Large intestine (tissue), 3 donors: ENCODE measurements around the gene HSD17B8. TPM values are rescaled to one million over a fixed set of nuclear protein-coding genes. Genes with fewer than 3 reads are reported as not detected.

Experiments used
- DNase-seq, 2 donors: peaks; one replicate each; pipeline versions ENCODE4 v3.0.0 to v3.0.0-alpha.2; 2013
- H3K27ac ChIP-seq: one replicate; pipeline ENCODE4 v1.5.1; 2013; ENCODE audit warnings: low read length
- H3K27me3 ChIP-seq: 2 replicates; pipeline ENCODE4 v1.6.1; 2013; ENCODE audit warnings: low read length; ENCODE audit not compliant: control insufficient read depth, insufficient read depth
- H3K36me3 ChIP-seq: 2 replicates; pipeline ENCODE4 v1.6.1; 2013; ENCODE audit warnings: low read length; ENCODE audit not compliant: control insufficient read depth, insufficient read depth
- H3K4me1 ChIP-seq: one replicate; pipeline ENCODE4 v1.6.1; 2013; ENCODE audit warnings: low read length; ENCODE audit not compliant: control insufficient read depth, insufficient read depth
- H3K4me3 ChIP-seq: one replicate; pipeline ENCODE4 v1.5.1; 2013; ENCODE audit warnings: low read length
- H3K9me3 ChIP-seq: one replicate; pipeline ENCODE4 v1.6.1; 2013; ENCODE audit warnings: mild to moderate bottlenecking, low read depth, low read length, moderate library complexity; ENCODE audit not compliant: control insufficient read depth
- WGBS: methylation state at CpG from one replicate; pipeline ENCODE4 v1.1.5; 2013; ENCODE audit warnings: low lambda C conversion rate; ENCODE audit not compliant: insufficient coverage; 5-methylcytosine and 5-hydroxymethylcytosine counted together
- polyA plus RNA-seq: library from polyadenylated mRNA; unstranded; fragments of 120-200 nt; gene quantifications from one replicate; pipeline ENCODE4 v1.2.1, GENCODE V29; 2013

The HSD17B8 gene
- polyA plus RNA-seq, 1 donor: 35.9 TPM

DNA sequence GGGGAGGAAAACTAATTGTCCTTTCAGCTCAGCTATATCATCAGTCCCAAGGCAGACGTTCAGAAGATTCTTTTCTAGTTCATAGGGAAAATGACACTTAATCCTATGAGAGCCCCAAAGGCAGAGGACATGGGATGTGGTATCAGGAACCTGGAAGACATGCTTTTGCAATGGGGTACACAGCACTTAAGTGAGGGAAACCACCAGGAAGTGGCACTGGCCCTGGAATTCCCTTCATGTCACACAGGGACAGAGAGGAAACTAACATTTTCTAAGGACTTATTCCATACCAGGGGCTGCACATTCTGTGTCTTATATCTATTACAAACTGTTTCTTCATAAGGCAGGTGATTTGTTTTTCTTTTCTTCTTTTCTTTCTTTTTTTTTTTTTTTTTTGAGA, 39.0 kb downstream of the HSD17B8 start:
- no peaks in the 10 kb centered on the region for H3K36me3 ChIP-seq
- no peak for DNase-seq
- peaks cover 16% of the 10 kb centered on the region for H3K27me3 ChIP-seq
- no peaks in the 10 kb centered on the region for H3K9me3 ChIP-seq
- no CpG with 5 or more reads among the region's 1 CpG for WGBS
- no peak overlapping the region for H3K27ac ChIP-seq
- H3K4me3 ChIP-seq: no peak overlapping the region
- H3K4me1 ChIP-seq: peaks cover 6% of the 10 kb centered on the region

- WGBS: no CpG with 5 or more reads among the region's 28 CpGs
- DNase-seq: peak; percentile 67 to 78
- H3K9me3 ChIP-seq: no peaks in the 10 kb centered on the region
- no peak overlapping the region for H3K27ac ChIP-seq
- peaks cover 18% of the 10 kb centered on the region for H3K4me1 ChIP-seq
- peaks cover 15% of the 10 kb centered on the region for H3K27me3 ChIP-seq
- H3K4me3 ChIP-seq: peak overlapping the region; percentile 50
- peaks cover 16% of the 10 kb centered on the region for H3K36me3 ChIP-seq
Measured at GRCh38 chr6:33247977-33248642, 43.7 kb downstream of the HSD17B8 start.

- H3K27me3 ChIP-seq: peaks cover 12% of the 10 kb centered on the region
- H3K4me1 ChIP-seq: peaks cover 18% of the 10 kb centered on the region
- peak overlapping the region; percentile 50 for H3K4me3 ChIP-seq
- no peaks in the 10 kb centered on the region for H3K9me3 ChIP-seq
- WGBS: no CpG with 5 or more reads among the region's 18 CpGs
- peak overlapping the region; percentile 26 for H3K27ac ChIP-seq
- no peak for DNase-seq
- H3K36me3 ChIP-seq: peaks cover 16% of the 10 kb centered on the region
Measured at GRCh38 chr6:33248643-33248931, 44.1 kb downstream of the HSD17B8 start.

GRCh38 chr6:33248932-33249731, 44.7 kb downstream of the HSD17B8 start:
- H3K27me3 ChIP-seq: peaks cover 12% of the 10 kb centered on the region
- no peaks in the 10 kb centered on the region for H3K9me3 ChIP-seq
- peak; percentile 97 to 98 for DNase-seq
- peak overlapping the region; percentile 65 for H3K27ac ChIP-seq
- no CpG with 5 or more reads among the region's 58 CpGs for WGBS
- H3K4me3 ChIP-seq: peak overlapping the region; percentile 50
- H3K36me3 ChIP-seq: peaks cover 16% of the 10 kb centered on the region
- peaks cover 18% of the 10 kb centered on the region for H3K4me1 ChIP-seq

DNA sequence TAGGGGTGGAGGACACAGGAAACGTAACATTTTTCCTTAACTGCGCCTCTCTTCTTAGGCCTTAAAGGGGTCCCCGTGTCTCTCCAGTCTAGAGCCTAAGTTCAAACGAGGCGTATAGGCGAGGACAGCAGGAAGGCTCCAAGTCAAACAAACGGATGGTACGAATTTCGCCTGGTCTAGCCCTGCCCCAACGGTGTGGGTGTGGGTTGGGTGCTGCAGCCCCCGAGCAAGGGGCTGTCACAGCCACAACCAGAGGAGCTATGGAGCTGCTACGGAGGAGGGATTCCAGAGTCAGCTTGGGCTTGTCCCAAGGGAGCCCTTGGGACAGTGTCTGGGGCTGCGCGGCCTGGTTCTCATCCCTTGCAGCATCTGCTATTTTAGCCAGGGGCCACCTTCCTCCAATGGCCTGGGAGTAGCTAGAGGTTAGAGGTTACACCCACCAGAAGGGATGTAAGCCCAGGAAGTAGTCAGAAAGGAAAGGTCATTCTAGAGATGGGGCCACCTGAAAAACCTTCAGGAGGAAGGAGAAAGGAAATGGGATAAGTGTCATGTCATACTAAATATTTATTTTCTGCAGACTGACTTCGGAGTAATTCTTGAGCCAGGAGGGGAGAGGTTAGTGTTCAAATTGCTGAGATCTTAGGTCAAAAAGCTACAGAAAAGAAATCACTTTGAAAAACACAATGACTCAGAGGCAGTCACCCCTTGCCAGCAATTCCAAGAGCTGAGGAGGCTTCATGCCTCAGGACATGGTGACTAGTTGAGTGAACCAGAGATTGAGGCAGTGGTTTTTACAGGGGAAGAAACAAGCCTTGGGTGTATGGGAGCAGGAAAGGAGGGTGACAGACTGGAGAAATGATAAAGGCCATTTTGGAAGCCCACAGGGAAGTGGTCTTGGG, 45.5 kb downstream of the HSD17B8 start:
- no CpG with 5 or more reads among the region's 15 CpGs for WGBS
- H3K4me1 ChIP-seq: peaks cover 18% of the 10 kb centered on the region
- H3K4me3 ChIP-seq: peak overlapping the region; percentile 50
- peaks cover 16% of the 10 kb centered on the region for H3K36me3 ChIP-seq
- peaks cover 12% of the 10 kb centered on the region for H3K27me3 ChIP-seq
- no peaks in the 10 kb centered on the region for H3K9me3 ChIP-seq
- H3K27ac ChIP-seq: peak overlapping the region; percentile 65
- DNase-seq: no peak

- no peak for DNase-seq
Measured at GRCh38 chr6:33250731-33251130, 46.3 kb downstream of the HSD17B8 start.

DNA sequence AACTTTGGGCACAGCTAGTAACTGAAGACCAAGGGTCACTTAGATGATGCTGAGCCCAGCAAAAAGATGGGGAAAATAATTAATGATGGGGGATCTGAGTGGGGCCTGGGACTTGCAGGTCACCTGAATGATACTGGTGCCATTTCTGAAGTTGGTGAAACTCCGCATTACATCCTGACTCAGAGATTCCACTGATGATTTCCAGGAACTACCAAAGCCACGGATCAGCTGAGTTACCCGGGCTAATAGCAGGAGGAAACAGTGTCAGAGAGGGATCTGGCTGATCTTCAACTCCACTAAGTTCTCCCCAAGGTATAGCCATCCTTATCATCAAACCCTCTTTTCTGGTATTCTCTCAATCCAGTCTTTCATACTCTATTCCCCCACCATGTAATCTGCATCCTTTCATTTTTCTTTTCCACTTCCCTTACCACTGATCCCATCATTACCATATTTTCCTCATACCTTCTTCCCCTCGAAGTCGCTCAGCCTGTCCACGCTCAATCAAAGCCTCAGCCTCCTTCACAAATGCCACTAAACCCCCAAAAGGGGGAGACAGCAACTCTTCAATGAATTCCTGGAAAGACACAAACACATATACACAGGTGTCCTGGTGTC, 47.0 kb downstream of the HSD17B8 start:
- 97% methylated on average over 3 of the region's 6 CpGs for WGBS

More at GRCh38 chr6:33250731-33251130, 46.3 kb downstream of the HSD17B8 start:
- no CpG with 5 or more reads among the region's 13 CpGs for WGBS
- H3K36me3 ChIP-seq: peaks cover 16% of the 10 kb centered on the region
- no peak overlapping the region for H3K27ac ChIP-seq
- H3K4me3 ChIP-seq: no peak overlapping the region
- peaks cover 12% of the 10 kb centered on the region for H3K27me3 ChIP-seq
- peaks cover 18% of the 10 kb centered on the region for H3K4me1 ChIP-seq
- no peaks in the 10 kb centered on the region for H3K9me3 ChIP-seq

DNA sequence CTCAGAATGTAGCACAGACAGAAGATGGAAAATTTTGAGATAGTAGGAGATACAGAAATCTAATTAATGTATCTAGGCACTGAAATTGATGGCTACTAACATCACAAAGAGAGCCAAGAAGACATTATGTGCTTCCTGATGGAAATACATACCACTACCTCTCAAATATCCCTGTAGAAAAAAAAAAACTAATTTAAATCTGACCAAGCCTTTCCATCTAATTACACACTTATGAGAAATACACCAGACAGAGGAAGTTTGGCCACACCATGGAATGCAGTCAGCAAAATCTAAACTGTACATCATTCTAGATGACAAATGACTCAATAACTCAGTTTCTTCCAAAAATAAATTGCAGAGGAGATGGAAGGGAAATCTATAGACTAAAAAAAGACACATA, 48.3 kb downstream of the HSD17B8 start:
- Histone ChIP-seq H3K27ac (no peak overlapping the region), H3K27me3 (peaks cover 4% of the 10 kb centered on the region), H3K36me3 (peaks cover 19% of the 10 kb centered on the region), H3K4me1 (peaks cover 18% of the 10 kb centered on the region), H3K9me3 (no peaks in the 10 kb centered on the region), H3K4me3 (no peak overlapping the region)
- DNase-seq: no peak

More for the DNA sequence above, 47.0 kb downstream of the HSD17B8 start:
- no peak overlapping the region for H3K4me3 ChIP-seq
- H3K36me3 ChIP-seq: peaks cover 16% of the 10 kb centered on the region
- H3K4me1 ChIP-seq: peaks cover 18% of the 10 kb centered on the region
- no peak overlapping the region for H3K27ac ChIP-seq
- no peak for DNase-seq
- no peaks in the 10 kb centered on the region for H3K9me3 ChIP-seq
- H3K27me3 ChIP-seq: peaks cover 9% of the 10 kb centered on the region

GRCh38 chr6:33254591-33254990, 50.1 kb downstream of the HSD17B8 start:
- H3K36me3 ChIP-seq: peaks cover 27% of the 10 kb centered on the region
- WGBS: 100% methylated on average over 2 of the region's 4 CpGs
- H3K27ac ChIP-seq: no peak overlapping the region
- H3K4me1 ChIP-seq: peaks cover 5% of the 10 kb centered on the region
- no peak for DNase-seq
- H3K4me3 ChIP-seq: no peak overlapping the region
- no peaks in the 10 kb centered on the region for H3K27me3 ChIP-seq
- H3K9me3 ChIP-seq: no peaks in the 10 kb centered on the region
